GF-D8 (cell line): ENCODE measurements around the gene WDR70.
"Not testable (repeated sequence)": the region's sequence is repeated elsewhere in the genome, so short reads cannot be mapped to it uniquely, and the experiment has no call there.

ENCODE experiments used
- DNase-seq: peaks from one replicate; lab custom pipeline; 2025; lab: John Stamatoyannopoulos, UW

WDR70 gene

GRCh38 chr5:37640088-37640487 lies 261.0 kb downstream of the WDR70 start:
- DNase-seq, result no peak

GRCh38 chr5:37641933-37642332 lies 262.8 kb downstream of the WDR70 start:
- DNase-seq, result no peak

- no peak for DNase-seq
These were observed 266.6 kb downstream of the WDR70 start for GRCh38 chr5:37645707-37646106.

- DNase-seq, result not testable (repeated sequence)
These were observed 275.4 kb downstream of the WDR70 start for GRCh38 chr5:37654566-37654965.

GRCh38 chr5:37657046-37657445 lies 277.9 kb downstream of the WDR70 start:
- DNase-seq, result no peak

GRCh38 chr5:37658440-37658839 lies 279.3 kb downstream of the WDR70 start:
- no peak for DNase-seq

- no peak for DNase-seq
These were observed 281.2 kb downstream of the WDR70 start for GRCh38 chr5:37660319-37660718.

- no peak for DNase-seq
These were observed 282.3 kb downstream of the WDR70 start for GRCh38 chr5:37661227-37661920.

GRCh38 chr5:37661951-37662350 lies 282.8 kb downstream of the WDR70 start:
- no peak for DNase-seq

- no peak for DNase-seq
These were observed 283.2 kb downstream of the WDR70 start for GRCh38 chr5:37662362-37662761.

GRCh38 chr5:37662789-37663485 lies 283.8 kb downstream of the WDR70 start:
- DNase-seq, result no peak

GRCh38 chr5:37663538-37663937 lies 284.4 kb downstream of the WDR70 start:
- no peak for DNase-seq

- DNase-seq, result no peak
These were observed 285.4 kb downstream of the WDR70 start for GRCh38 chr5:37664551-37664950.

- DNase-seq, result no peak
These were observed 286.2 kb downstream of the WDR70 start for GRCh38 chr5:37665272-37665671.

- no peak for DNase-seq
These were observed 286.8 kb downstream of the WDR70 start for GRCh38 chr5:37665889-37666288.

GRCh38 chr5:37667430-37667829 lies 288.3 kb downstream of the WDR70 start:
- DNase-seq, result no peak

GRCh38 chr5:37667846-37668245 lies 288.7 kb downstream of the WDR70 start:
- no peak for DNase-seq

- peak; percentile 11 for DNase-seq
These were observed 289.5 kb downstream of the WDR70 start for GRCh38 chr5:37668524-37669047.

- DNase-seq, result peak; percentile 82
These were observed 293.0 kb downstream of the WDR70 start for GRCh38 chr5:37672118-37672588.

GRCh38 chr5:37674361-37674760 lies 295.2 kb downstream of the WDR70 start:
- DNase-seq, result not testable (repeated sequence)

- not testable (repeated sequence) for DNase-seq
These were observed 300.2 kb downstream of the WDR70 start for GRCh38 chr5:37679326-37679725.

GRCh38 chr5:37679903-37680302 lies 300.8 kb downstream of the WDR70 start:
- not testable (repeated sequence) for DNase-seq

GRCh38 chr5:37683072-37683471 lies 304.0 kb downstream of the WDR70 start:
- DNase-seq, result no peak
